Thyroid gland (tissue), 4 donors: ENCODE measurements around the gene SECTM1.

Experiments
- POLR2A ChIP-seq, 2 donors: fragments of 450-650 bp; IDR thresholded peaks; one replicate each; pipeline ENCODE4 v1.6.1; 2017; ENCODE audit warnings: antibody characterized with exemption in 2 of 2, mild to moderate bottlenecking in 2 of 2, moderate library complexity in 1 of 2
- TF ChIP-seq, protein P1 (sequence below), 6 experiments: fragments of 200-600 bp in 3 of 6; fragments of 450-650 bp in 3 of 6; sonication (generic) in 3 of 6; IDR thresholded peaks; one replicate each; pipeline ENCODE4 v1.5.1; 2016 to 2019; ENCODE audit warnings: antibody characterized with exemption in 6 of 6, mild to moderate bottlenecking in 2 of 6, inconsistent platforms in 1 of 6, moderate library complexity in 1 of 6

GRCh38 chr17:82365606-82366295 lies 32.2 kb upstream of the SECTM1 start:
- TF ChIP-seq, protein P1, sequence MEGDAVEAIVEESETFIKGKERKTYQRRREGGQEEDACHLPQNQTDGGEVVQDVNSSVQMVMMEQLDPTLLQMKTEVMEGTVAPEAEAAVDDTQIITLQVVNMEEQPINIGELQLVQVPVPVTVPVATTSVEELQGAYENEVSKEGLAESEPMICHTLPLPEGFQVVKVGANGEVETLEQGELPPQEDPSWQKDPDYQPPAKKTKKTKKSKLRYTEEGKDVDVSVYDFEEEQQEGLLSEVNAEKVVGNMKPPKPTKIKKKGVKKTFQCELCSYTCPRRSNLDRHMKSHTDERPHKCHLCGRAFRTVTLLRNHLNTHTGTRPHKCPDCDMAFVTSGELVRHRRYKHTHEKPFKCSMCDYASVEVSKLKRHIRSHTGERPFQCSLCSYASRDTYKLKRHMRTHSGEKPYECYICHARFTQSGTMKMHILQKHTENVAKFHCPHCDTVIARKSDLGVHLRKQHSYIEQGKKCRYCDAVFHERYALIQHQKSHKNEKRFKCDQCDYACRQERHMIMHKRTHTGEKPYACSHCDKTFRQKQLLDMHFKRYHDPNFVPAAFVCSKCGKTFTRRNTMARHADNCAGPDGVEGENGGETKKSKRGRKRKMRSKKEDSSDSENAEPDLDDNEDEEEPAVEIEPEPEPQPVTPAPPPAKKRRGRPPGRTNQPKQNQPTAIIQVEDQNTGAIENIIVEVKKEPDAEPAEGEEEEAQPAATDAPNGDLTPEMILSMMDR (IDR thresholded peaks at IDR 0.05): no peak
- TF ChIP-seq POLR2A (IDR thresholded peaks at IDR 0.05): no peak
